SK-N-SH treated with all-trans-retinoic acid at 6 μM for 48 hours (cell line): ENCODE results near the gene OSBPL7.

Source experiments
- ATAC-seq: fragments of 200-7000 bp; cut with Tn5 transposase; 3 replicates; pipeline ENCODE4 v1.9.1; 2020; ENCODE audit warnings: mild to moderate bottlenecking, moderate library complexity
- ARNTL ChIP-seq: fragments of 450-650 bp; formaldehyde crosslinking; IDR thresholded peaks from 2 replicates; pipeline ENCODE4 v1.5.0; 2020; ENCODE audit warnings: low read depth, mild to moderate bottlenecking, moderate library complexity, borderline replicate concordance
- BACH2 ChIP-seq: fragments of 250-450 bp; sonication (Bioruptor Pico); IDR thresholded peaks from 2 replicates; pipeline ENCODE4 v1.9.0; 2021; ENCODE audit warnings: mild to moderate bottlenecking, borderline replicate concordance
- CREB5 ChIP-seq: fragments of 250-450 bp; sonication (Bioruptor Pico); IDR thresholded peaks from 2 replicates; pipeline ENCODE4 v1.5.1; 2020; ENCODE audit warnings: low read depth, mild to moderate bottlenecking, moderate library complexity
- ESRRG ChIP-seq: fragments of 250-450 bp; sonication (Bioruptor Pico); IDR thresholded peaks from 2 replicates; pipeline ENCODE4 v1.6.1; 2021; ENCODE audit warnings: mild to moderate bottlenecking
- GLIS3 ChIP-seq: fragments of 250-450 bp; sonication (Bioruptor Pico); IDR thresholded peaks from 2 replicates; pipeline ENCODE4 v1.5.0; 2020; ENCODE audit warnings: mild to moderate bottlenecking, moderate library complexity
- ISL1 ChIP-seq: fragments of 250-450 bp; sonication (Bioruptor Pico); IDR thresholded peaks from 2 replicates; pipeline ENCODE4 v2.1.2; 2022; ENCODE audit warnings: mild to moderate bottlenecking, moderate library complexity
- PPARA ChIP-seq: fragments of 250-450 bp; sonication (Bioruptor Pico); IDR thresholded peaks from 2 replicates; pipeline ENCODE4 v1.5.0; 2020; ENCODE audit warnings: mild to moderate bottlenecking, borderline replicate concordance
- RARB ChIP-seq: fragments of 250-450 bp; sonication (Bioruptor Pico); IDR thresholded peaks from 2 replicates; pipeline ENCODE4 v1.8.0; 2021; ENCODE audit warnings: mild to moderate bottlenecking, moderate library complexity
- SNAI2 ChIP-seq: fragments of 250-450 bp; sonication (Bioruptor Pico); IDR thresholded peaks from 2 replicates; pipeline ENCODE4 v1.5.0; 2020; ENCODE audit warnings: mild to moderate bottlenecking, moderate library complexity
- TCF4 ChIP-seq: fragments of 250-450 bp; sonication (Bioruptor Pico); IDR thresholded peaks from 2 replicates; pipeline ENCODE4 v1.8.0; 2021; ENCODE audit warnings: mild to moderate bottlenecking, moderate library complexity, borderline replicate concordance
- TOX ChIP-seq: fragments of 250-450 bp; sonication (Bioruptor Pico); IDR thresholded peaks from 2 replicates; pipeline ENCODE4 v1.8.0; 2021; ENCODE audit warnings: mild to moderate bottlenecking, moderate library complexity, borderline replicate concordance
- ZC3H10 ChIP-seq: fragments of 250-450 bp; sonication (Bioruptor Pico); IDR thresholded peaks from 2 replicates; pipeline ENCODE4 v1.5.1; 2021; ENCODE audit warnings: mild to moderate bottlenecking, moderate library complexity
- ZFP30 ChIP-seq: fragments of 450-650 bp; formaldehyde crosslinking; IDR thresholded peaks from 2 replicates; pipeline ENCODE4 v1.5.0; 2022; ENCODE audit warnings: mild to moderate bottlenecking, moderate library complexity
- ZNF565 ChIP-seq: fragments of 450-650 bp; formaldehyde crosslinking; conservative IDR thresholded peaks from 2 replicates; pipeline ENCODE4 v1.5.0; 2020; ENCODE audit warnings: low read depth, mild to moderate bottlenecking, moderate library complexity
- ZNF70 ChIP-seq: fragments of 450-650 bp; formaldehyde crosslinking; IDR thresholded peaks from 2 replicates; pipeline ENCODE4 v1.5.0; 2020; ENCODE audit warnings: mild to moderate bottlenecking, moderate library complexity
- ZNF8 ChIP-seq: fragments of 450-650 bp; formaldehyde crosslinking; IDR thresholded peaks from 2 replicates; pipeline ENCODE4 v1.5.0; 2020; ENCODE audit warnings: mild to moderate bottlenecking, moderate library complexity
- TF ChIP-seq, protein P1 (sequence below): fragments of 250-450 bp; sonication (Bioruptor Pico); IDR thresholded peaks from 2 replicates; pipeline ENCODE4 v1.5.1; 2021; ENCODE audit warnings: mild to moderate bottlenecking, moderate library complexity
- TF ChIP-seq, protein P2 (sequence below): fragments of 250-450 bp; sonication (Bioruptor Pico); IDR thresholded peaks from 2 replicates; pipeline ENCODE4 v1.8.0; 2020; ENCODE audit warnings: mild to moderate bottlenecking, moderate library complexity, borderline replicate concordance
- TF ChIP-seq, protein P3 (sequence below): fragments of 250-450 bp; sonication (Bioruptor Pico); IDR thresholded peaks from 2 replicates; pipeline ENCODE4 v1.5.0; 2020; ENCODE audit warnings: mild to moderate bottlenecking, moderate library complexity

The OSBPL7 gene

GRCh38 chr17:47840742-47841487, 19.3 kb upstream of the OSBPL7 start, which contains the start of gene SCRN2 (continued):
- TF ChIP-seq ZNF565 (CRISPR knock-in tag) (no peak), ESRRG (CRISPR knock-in tag) (no peak), GLIS3 (CRISPR knock-in tag) (0 out of 2 replicates have a peak, but pooled peaks have one; percentile 24), PPARA (CRISPR knock-in tag) (no peak), ZNF70 (CRISPR knock-in tag) (no peak), ZNF8 (CRISPR knock-in tag) (no peak), RARB (CRISPR knock-in tag) (no peak), TOX (CRISPR knock-in tag) (no peak), SNAI2 (CRISPR knock-in tag) (no peak), ZFP30 (CRISPR knock-in tag) (no peak), ARNTL (CRISPR knock-in tag) (no peak)
- TF ChIP-seq, protein P1, sequence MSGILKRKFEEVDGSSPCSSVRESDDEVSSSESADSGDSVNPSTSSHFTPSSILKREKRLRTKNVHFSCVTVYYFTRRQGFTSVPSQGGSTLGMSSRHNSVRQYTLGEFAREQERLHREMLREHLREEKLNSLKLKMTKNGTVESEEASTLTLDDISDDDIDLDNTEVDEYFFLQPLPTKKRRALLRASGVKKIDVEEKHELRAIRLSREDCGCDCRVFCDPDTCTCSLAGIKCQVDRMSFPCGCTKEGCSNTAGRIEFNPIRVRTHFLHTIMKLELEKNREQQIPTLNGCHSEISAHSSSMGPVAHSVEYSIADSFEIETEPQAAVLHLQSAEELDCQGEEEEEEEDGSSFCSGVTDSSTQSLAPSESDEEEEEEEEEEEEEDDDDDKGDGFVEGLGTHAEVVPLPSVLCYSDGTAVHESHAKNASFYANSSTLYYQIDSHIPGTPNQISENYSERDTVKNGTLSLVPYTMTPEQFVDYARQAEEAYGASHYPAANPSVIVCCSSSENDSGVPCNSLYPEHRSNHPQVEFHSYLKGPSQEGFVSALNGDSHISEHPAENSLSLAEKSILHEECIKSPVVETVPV (CRISPR knock-in tag), result no peak
- TF ChIP-seq, protein P2, sequence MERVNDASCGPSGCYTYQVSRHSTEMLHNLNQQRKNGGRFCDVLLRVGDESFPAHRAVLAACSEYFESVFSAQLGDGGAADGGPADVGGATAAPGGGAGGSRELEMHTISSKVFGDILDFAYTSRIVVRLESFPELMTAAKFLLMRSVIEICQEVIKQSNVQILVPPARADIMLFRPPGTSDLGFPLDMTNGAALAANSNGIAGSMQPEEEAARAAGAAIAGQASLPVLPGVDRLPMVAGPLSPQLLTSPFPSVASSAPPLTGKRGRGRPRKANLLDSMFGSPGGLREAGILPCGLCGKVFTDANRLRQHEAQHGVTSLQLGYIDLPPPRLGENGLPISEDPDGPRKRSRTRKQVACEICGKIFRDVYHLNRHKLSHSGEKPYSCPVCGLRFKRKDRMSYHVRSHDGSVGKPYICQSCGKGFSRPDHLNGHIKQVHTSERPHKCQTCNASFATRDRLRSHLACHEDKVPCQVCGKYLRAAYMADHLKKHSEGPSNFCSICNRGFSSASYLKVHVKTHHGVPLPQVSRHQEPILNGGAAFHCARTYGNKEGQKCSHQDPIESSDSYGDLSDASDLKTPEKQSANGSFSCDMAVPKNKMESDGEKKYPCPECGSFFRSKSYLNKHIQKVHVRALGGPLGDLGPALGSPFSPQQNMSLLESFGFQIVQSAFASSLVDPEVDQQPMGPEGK (CRISPR knock-in tag), result no peak

DNA sequence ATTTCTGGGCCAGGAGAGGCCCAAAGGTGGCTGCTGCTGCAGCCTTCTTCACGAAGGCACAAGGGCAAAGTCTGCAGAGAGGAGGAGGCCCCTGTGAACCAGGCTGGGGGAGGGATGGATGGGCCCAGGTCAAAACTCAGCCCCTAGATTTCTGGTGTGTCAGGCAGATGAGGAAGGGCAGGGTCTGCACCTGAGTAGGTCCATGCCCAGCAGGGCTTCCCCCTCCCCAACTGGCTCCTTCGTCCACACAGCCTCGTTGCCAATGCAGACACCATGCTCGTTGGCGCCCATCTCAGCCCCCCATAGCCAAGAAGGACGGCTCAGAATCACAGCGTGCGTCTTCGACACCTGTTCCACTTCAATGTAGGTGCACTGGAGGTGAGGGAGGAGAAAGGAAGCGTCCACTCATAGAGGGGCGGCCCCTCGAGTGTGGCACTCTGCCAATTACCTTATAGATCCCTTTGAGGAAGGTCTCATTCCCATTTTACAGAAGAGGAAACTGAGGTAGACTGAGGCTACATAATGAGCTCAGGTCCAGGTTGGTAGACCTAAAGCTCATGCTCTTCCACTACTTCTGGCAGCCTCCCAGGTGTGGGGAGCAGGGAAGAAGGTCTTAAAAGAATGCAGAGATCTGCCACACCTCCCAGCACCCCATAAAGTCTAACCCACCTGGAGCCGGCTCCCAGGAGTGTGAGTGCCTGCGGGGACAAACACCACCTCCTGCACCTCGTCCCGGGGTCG, 18.6 kb upstream of the OSBPL7 start:
- TF ChIP-seq ESRRG (CRISPR knock-in tag), result no peak
- TF ChIP-seq, protein P3, sequence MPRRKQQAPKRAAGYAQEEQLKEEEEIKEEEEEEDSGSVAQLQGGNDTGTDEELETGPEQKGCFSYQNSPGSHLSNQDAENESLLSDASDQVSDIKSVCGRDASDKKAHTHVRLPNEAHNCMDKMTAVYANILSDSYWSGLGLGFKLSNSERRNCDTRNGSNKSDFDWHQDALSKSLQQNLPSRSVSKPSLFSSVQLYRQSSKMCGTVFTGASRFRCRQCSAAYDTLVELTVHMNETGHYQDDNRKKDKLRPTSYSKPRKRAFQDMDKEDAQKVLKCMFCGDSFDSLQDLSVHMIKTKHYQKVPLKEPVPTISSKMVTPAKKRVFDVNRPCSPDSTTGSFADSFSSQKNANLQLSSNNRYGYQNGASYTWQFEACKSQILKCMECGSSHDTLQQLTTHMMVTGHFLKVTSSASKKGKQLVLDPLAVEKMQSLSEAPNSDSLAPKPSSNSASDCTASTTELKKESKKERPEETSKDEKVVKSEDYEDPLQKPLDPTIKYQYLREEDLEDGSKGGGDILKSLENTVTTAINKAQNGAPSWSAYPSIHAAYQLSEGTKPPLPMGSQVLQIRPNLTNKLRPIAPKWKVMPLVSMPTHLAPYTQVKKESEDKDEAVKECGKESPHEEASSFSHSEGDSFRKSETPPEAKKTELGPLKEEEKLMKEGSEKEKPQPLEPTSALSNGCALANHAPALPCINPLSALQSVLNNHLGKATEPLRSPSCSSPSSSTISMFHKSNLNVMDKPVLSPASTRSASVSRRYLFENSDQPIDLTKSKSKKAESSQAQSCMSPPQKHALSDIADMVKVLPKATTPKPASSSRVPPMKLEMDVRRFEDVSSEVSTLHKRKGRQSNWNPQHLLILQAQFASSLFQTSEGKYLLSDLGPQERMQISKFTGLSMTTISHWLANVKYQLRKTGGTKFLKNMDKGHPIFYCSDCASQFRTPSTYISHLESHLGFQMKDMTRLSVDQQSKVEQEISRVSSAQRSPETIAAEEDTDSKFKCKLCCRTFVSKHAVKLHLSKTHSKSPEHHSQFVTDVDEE, result no peak
- no peak for TF ChIP-seq ZNF70 (CRISPR knock-in tag)
- no peak for TF ChIP-seq RARB (CRISPR knock-in tag)
- no peak for TF ChIP-seq TCF4 (CRISPR knock-in tag)
- TF ChIP-seq ZNF8 (CRISPR knock-in tag), result no peak
- TF ChIP-seq TOX (CRISPR knock-in tag), result no peak
- TF ChIP-seq, protein P2 (CRISPR knock-in tag), result no peak
- no peak for TF ChIP-seq ZC3H10 (CRISPR knock-in tag)
- TF ChIP-seq BACH2 (CRISPR knock-in tag), result no peak
- TF ChIP-seq ARNTL (CRISPR knock-in tag), result no peak
- TF ChIP-seq ZNF565 (CRISPR knock-in tag), result no peak
- no peak for TF ChIP-seq ISL1 (CRISPR knock-in tag)
- no peak for TF ChIP-seq CREB5 (CRISPR knock-in tag)
- no peak for TF ChIP-seq ZFP30 (CRISPR knock-in tag)
- TF ChIP-seq, protein P1 (CRISPR knock-in tag), result no peak
- TF ChIP-seq SNAI2 (CRISPR knock-in tag), result no peak
- TF ChIP-seq, all 23 proteins: peak for 0
- no peak for ATAC-seq
